Measurements from ENCODE around the gene VEGFB.

Gene VEGFB, protein sequence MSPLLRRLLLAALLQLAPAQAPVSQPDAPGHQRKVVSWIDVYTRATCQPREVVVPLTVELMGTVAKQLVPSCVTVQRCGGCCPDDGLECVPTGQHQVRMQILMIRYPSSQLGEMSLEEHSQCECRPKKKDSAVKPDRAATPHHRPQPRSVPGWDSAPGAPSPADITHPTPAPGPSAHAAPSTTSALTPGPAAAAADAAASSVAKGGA

DNA sequence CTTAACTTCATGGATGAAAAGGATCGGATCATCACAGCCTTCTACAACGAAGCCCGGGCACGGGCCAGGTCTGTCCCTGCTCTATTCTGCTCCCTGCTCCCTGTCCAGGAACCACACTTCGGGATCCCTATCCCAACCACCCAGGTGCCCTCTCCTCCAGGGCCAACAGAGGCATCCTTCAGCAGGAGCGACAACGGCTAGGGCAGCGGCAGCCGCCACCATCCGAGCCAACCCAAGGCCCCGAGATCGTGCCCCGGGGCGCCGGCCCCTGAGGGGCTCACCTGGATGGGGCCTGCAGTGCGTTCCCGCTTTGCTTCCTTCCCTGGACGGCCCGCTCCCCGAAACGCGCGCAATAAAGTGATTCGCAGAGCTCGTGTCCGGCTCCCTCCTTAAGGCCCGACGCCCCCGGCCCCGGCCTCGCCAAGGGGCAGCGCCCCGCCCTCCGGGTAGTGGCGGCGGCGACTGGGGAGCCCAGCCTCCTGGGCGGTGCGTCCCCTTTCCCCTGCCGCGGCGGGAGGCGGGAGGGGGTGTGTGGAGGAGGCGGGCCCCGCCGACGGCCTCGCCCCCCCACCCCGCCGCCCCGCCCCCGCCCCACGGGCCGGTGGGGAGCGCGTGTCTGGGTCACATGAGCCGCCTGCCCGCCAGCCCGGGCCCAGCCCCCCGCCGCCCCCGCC is at the start of gene VEGFB:
Gene VEGFB (plus strand): TSS at position 672 of the 674 bp plus-strand sequence. CDS start 250 bp downstream, outside the sequence.
- DNase-seq, result peak; percentile 82

DNA sequence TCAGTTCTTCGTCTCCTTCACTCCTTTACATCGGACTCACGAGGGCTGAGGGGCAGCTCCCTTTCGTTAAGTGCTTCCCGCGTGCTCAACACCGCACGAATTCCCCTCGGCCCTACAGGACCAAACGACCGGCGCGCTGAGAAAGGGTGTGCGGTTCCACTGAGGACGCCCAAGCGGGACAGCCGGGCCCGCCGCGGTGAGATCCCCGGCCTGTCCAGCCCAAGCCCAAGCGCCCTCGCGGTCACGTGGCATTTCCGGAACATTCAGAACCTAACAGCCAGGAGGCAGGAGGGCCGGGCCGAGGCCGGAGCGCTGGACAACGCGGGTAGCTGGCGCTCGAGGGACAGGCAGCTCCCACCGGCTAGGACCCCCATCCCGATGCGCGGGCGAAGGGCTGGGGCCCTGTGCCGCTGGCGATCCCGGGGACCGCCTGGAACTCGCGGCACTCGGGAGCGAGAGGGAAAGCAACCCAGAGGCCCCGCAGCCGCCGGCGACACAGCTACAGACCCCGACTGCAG is 49.1 kb upstream of the VEGFB start:
- DNase-seq, result no peak

DNA sequence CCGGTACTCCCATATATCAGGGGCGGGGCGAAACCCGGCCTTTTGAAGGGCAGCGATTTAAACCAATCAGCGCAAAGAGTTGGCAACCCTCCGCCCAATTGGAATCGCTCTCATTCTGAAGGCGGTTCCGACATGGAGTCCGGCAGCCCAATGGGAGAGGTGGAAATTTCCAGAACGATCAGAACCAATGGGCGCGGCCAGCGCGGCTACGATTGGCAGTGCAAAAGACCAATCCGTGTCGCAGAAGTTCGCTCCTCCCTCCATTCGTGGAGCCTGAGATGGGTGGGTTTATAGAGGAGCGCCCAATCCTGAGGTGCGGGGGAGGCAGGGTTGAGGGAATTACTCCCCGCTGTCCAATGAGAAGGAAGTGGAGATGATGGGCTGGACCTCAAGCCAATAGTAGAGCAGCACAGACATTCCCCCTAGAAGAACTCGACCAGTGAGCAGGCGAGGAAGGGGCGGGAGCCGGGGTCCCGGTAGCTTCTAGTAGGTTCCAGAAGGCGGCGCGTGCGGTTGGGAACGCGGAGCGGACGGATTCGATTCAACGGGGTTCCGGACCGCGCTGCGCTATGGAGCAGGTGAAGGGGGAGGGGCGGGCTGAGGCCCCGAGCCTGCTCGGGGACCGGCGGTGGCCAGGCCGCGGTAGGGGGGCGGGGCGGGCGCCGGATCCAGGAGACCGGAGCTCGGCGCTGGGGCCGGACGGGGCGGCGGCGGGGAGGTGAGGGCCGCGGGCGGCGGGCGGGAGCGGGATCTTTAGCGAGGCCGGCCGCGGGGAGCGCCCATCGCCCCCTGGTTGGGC is 48.5 kb upstream of the VEGFB start, which contains the start of gene STIP1:
Gene STIP1 (plus strand): TSS at position 479 of the 799 bp plus-strand sequence. CDS start 91 bp downstream, at position 570.
- peak; percentile 100 for DNase-seq

DNA sequence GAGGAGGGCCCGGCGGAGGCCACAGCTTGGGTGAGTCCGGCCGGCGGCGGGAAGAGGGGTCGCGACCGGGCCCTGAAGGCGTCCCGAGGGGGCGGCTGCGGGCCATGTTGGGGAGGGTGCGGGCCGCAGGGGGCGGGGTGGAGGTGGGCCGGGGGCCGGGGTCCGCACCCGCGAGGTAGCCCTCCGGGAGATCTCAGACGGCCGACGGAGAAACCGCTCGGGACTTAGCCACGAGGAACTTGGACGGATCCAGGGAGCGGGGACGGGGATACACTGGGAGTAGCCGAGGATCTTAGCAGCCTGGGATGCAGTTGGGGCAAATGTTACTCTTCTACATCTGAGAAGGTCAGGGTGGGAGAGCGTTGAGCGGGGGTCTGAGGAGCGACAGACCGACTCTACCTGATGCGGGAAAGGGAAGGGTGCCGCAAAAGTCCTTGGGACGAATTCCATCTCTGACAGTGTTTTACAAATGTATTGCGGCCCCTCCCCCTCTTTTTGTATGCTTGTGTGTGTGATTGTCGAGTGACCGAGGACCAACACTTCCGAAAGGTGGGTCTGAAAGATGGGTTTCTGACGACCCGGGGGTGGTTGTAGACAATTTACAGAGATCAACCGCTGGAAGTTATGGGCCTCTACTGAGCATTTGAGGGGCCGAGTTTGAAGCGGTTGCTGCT is 47.8 kb upstream of the VEGFB start:
- DNase-seq, result peak; percentile 55

DNA sequence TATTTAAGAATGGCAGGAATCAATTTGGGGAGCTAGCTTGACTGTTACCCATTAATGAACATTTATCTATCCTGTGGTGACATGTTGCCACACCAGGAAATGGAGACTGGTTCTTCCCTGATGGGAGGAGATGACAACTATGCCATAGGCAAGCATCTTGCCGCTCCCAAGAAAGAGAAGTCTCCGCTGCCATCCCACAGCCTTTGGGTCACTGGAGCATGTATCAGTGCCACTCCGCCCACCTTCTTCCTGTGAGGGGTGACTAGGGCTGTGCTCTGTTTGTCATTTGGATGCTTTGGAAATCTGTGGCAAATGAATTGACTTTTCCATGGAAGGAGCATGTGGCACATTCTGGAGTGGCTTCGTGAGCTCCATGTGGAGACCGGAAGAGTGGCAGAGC is 42.0 kb upstream of the VEGFB start:
- no peak for DNase-seq

DNA sequence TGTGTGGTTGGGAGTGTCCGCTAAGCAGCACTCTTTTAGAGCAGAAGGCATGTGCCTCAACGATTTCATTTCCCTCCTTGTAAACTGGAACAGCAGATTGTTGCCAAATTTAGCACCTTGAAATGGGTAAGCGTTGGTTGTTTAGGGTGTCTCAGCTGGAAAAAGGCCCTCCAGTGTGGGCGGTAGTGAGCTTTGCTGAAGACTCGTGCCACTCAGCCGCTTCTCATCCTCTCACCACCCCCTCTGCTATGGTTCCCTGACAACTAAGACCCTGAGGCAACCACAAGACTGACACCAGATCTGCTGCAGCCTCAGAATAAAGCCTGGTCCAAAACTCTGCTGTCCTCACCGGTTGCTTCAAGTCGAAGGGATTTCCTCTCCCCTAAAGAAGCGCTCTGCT is 37.8 kb upstream of the VEGFB start:
- DNase-seq, result no peak

DNA sequence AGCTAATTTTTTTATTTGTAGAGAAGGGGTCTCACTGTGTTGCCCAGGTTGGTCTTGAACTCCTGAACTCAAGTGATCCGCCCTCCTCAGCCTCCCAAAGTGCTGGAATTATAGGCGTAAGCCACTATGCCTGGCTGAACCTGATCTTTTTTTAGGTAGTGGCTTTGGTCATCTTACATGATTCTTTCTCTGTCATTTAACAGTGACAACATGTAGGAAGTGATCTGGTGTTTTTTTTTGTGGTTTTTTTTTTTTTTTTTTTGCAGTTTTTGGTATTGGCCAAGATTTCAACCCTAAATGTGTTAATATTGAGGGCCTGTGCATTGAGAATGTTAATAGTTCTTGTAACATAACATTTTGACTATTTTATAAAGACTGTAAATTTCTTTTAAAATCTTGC is 35.9 kb upstream of the VEGFB start:
- no peak for DNase-seq

DNA sequence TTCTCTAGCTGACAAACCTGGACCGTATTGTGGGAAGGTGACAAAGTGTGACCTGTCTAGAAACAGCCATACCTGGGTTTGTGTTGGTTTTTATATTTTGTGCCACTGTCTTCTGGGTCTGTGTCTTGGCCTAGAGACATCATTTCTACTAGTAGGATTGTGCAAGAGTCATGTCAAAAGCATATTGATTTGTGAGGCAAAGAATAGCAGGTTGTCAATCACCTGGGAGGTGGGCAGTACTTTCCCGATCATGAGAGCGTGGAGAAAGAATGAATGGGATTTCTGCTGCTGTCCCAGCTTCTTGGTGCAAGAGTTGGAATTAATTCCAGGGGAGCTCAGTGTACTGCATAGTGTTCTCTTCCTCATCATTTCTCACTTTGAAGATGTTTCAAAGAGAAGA is 32.8 kb upstream of the VEGFB start:
- DNase-seq, result no peak

DNA sequence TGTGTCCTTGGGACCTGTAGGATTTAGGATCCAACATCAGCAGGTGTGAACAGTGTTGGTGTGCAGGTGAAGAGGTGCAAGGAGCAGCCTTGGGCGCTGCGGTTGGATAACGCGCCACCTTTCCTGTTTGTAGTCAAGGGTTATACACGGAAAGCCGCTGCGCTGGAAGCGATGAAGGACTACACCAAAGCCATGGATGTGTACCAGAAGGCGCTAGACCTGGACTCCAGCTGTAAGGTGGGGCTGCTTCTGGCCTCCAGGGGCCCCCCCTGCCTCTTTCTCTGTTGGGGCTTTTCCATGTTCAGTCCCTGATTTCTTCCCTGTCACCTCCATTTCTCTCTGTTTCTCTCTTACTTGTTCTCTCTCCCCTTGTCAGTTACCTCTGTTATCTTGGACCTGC is 31.4 kb upstream of the VEGFB start:
- no peak for DNase-seq

DNA sequence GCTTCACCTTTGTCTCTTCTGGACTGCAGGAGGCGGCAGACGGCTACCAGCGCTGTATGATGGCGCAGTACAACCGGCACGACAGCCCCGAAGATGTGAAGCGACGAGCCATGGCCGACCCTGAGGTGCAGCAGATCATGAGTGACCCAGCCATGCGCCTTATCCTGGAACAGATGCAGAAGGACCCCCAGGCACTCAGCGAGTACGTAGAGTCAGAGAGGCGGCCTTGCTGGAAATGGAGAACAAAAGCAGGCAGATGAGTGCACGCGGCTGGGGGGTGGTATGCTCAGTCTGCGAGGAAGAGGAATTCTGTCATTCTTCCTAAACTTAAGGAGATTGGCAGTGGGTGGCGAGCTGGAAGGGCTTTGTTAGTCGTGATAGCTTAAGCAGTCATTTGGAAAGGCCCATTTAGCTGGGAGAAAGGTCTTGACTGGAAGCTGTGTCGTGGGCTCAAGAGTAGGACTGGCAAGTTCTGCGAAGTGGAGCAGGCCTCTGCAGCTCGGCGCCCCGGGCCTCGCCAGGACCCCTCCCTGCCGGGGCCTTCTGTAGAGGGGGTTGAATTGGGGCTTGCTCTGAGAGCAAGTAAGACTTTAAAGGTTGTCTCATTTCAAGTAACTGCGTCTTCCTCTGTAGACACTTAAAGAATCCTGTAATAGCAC is 30.8 kb upstream of the VEGFB start:
- DNase-seq, result no peak

DNA sequence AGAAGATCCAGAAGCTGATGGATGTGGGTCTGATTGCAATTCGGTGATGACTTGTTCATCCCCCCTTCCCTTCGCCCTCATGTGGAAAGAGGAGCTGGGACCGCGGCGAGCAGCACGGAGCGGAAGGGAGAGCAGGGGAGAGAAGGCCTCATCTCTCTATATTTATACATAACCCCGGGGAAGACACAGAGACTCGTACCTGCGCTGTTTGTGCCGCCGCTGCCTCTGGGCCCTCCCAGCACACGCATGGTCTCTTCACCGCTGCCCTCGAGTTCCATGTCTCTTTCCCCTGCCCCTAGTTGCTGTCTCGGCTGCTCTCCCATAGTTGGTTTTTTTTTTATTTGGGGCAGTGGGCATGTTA is 30.3 kb upstream of the VEGFB start:
- no peak for DNase-seq

DNA sequence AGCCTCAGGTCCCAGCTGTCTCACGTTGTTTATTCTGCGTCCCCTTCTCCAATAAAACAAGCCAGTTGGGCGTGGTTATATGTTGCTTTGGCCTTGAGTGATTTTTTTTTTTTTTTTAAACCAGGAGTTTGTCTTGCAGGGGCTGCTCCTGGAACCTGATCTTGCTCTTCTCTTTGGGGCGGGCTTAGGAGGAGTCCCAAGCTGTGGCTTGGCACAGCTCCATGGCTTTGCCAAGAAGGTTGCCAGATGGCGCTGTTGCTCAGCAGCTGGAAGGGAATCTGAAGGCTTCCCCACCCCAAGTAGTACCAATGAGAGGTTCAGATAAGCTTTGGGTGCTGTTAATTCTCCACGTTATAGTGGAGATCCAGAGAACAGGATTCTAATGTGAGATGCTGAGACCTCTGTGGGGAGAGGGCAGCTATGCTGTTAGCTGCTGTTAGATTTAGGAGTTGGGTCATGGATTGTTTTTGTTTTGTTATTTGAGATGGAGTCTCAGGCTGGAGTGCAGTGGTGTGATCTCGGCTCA is 29.9 kb upstream of the VEGFB start:
- DNase-seq, result peak; percentile 90

DNA sequence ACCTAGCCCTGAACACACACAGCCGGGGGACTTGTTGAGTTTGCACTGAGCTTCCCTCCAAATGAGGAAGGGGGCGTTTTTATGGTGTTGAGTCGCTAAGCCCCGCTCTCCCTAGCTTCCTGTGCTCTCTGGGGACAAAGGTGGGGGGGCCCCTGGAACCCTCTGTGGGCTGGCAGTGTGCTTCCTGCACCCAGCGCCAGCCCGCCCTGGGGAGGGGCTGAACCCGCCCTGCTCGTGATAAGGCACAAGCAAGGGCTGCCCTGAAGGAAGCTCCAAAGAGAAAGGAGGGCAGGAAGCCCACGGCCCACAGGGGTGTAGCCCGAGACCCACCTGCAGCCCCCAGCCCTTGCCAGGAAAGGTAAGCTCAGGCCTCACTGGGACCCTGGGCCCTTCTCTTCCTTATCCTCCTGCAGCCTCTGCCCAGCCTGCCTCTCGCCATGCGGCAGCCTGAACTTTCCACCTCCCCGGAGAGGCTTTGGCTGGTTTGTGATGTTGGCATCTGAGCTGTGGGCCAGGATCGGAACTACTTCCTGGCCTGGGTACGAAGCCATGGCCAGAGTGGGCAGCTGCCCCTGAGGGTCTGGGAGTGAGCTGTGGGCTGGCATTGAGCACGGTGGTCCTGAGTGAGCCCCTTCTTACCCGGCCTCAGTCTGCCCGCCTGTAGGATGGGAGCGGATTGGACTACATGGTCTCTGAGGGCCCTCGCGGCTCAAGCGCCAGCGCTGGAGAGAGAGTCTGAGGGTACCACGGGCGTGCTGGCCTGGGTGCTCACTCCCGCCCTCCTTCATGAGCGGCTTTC is 27.7 kb upstream of the VEGFB start, which contains the start of gene FERMT3:
Gene FERMT3 (plus strand): TSS at position 265 of the 799 bp plus-strand sequence. CDS start 644 bp downstream, outside the sequence.
- peak; percentile 75 for DNase-seq

DNA sequence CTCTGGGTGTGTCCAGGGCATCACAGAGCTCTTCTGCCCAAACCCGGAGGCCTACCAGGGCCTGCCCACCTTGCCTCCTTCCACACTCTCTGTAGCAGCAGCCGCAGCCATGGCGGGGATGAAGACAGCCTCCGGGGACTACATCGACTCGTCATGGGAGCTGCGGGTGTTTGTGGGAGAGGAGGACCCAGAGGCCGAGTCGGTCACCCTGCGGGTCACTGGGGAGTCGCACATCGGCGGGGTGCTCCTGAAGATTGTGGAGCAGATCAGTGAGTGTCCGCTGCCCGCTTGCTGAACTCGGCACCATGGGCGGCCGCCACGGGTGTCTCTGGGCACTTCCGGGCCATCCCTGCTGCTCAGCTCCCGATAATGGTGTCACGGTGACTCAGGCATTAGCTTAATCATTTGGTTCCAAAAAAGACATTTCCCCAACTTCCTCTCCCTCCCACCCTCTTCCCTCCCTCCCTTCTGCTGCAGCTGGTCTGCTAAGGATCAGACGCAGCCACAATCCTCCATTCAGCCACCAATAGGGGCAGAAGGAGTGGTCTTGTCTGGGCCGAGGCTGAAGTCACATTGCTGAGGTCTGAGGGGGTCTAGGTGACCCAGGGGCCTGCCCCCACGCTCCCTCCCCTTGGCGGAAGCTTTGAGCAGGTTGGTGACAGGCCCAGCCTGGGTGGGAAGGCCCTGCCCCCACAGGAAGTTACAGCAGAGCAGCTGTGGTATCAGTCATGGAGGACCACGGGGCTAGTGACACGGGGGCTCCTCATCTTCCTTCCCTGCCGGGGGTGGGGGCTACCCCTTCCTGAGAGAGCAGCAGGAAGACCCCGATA is 26.9 kb upstream of the VEGFB start:
- peak; percentile 79 for DNase-seq

DNA sequence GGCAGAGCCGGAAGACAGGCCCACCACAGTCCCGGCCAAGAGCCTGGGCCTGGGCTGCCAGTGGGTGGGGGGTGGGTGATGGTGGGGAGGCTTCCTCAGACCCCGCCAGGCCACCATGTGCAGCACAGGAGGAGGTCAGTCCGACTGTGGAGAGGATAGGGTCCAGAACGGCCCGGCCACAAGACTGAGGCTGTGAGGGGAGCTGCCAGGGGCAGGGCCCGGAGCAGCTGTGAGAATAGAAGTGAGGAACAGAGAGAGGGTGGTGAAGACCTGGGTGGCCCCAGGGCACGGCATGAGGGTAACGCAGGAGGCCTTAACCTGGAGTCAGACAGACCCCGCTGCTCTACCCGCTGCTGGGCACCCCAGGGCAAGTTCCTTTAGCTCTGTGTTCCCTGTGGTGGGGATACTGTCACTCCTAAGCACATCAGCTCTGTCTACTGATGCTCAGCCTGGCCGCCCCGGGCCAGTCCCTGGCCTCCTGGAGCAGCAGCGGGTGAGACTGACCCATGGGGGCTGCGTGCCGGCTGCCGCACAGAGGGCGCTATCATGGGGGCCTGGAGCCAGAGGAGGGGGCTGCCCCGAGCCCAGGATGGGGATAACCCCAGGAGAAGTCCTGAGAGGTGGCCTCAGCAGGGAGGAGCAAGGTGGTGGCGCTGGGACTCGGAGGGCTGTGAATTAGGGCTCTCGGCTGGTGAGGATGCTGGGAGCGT is 26.1 kb upstream of the VEGFB start:
- no peak for DNase-seq

DNA sequence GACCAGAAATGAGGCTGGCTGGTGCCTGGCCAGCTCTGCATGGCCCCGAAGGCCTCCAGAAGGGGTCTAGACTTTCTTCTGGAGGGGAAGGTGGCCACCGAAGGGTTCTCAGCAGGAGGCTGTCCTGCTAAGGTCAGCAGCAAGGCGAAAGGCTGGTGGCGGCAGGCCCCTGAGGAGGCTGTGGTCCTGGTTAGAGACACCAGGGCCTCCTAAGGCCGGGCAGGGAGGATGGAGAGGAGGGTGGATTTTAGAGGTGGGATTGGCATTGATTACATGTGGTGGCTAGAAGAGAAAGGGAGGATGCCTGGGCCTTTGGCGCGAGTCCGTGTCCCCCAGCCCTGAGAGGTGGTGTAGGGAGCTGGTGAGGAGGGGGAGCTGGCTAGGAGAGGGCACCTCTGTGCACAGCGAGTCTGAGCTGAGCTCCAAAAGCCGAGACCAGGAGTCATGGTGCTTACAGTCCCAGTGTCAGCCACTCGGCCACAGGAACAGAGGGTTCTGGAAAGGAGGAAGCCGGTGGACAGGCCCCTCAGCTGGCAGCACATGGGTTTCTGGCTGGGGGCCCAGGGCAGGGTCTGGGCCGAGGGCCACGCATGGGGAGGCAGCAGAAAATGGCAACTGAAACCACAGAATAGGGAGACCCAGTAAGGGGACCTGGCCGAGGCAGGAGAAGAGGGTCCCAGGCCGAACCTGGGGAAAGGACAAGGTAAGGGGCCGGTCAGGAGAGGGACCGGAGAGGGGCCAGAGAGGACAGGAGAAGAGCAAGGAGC is 25.4 kb upstream of the VEGFB start:
- no peak for DNase-seq

DNA sequence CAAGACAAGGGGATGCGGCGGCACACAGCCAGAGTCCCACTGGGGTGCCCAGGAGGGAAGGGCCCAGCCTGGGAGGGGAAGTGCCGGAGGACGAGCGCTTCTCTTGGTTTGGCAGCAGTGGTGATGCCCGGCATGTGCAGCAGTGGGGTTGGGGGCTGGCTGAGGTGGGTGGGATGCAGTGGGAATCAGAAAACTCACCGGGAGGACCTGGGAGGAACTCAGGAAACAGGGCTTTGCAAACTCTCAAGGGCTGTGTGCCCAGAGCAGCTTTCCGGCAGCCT is 24.9 kb upstream of the VEGFB start:
- no peak for DNase-seq

DNA sequence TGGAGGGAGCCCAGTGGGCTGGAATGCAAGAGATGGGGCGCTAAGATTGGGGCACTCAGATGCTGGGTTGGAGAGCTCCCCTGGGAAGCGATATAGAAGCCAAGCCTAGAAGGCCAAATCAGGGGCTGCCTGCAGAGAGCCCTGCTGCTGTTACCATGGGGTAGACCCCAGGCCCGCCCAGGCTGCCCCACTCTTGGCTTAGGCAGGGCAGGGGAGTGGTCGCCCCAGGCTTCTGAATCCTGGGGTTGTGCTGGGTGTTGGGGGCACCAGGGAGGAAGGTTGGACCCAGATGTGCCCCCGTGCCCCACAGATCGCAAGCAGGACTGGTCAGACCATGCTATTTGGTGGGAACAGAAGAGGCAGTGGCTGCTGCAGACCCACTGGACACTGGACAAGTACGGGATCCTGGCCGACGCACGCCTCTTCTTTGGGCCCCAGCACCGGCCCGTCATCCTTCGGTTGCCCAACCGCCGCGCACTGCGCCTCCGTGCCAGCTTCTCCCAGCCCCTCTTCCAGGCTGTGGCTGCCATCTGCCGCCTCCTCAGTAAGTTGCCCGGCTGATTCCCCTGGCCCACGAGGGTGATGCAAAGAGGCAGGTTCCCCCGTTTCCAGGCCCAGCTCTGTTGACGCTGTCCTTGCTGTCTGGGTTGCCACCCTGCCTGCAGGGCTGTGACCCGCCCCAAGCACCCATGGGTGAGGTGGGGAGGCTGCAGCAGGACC is 23.9 kb upstream of the VEGFB start:
- no peak for DNase-seq

All from CD4-positive, alpha-beta T cell treated with Interleukin-10 for 1 hour (primary cell).